Panc1 (cell line): ENCODE measurements around the gene HMG20B. TPM values are rescaled to one million over a fixed set of nuclear protein-coding genes. Genes with fewer than 3 reads are reported as not detected.

Source experiments
- ATAC-seq: fragments of 200-7000 bp; cut with Tn5 transposase; 2 replicates; pipeline ENCODE4 v1.9.1; 2020; ENCODE audit warnings: mild to moderate bottlenecking, moderate library complexity
- BruUV-seq: library from RNA; stranded (reverse); fragments of 400-500 nt; replicated peaks from 2 replicates; lab custom pipeline; 2021; lab: Mats Ljungman, UMichigan
- CTCF ChIA-PET: fragments of 300-600 bp; sonication (Branson Sonifier 250); formaldehyde crosslinking; loops from one replicate; lab custom pipeline; 2022; ENCODE audit warnings: antibody characterized with exemption; lab: Charles Lee
- POLR2A ChIA-PET: fragments of 300-600 bp; sonication (Branson Sonifier 250); formaldehyde crosslinking; loops from one replicate; lab custom pipeline; 2022; ENCODE audit warnings: antibody characterized with exemption; lab: Charles Lee
- DNase-seq: peaks from one replicate; pipeline ENCODE4 v3.0.0-alpha.2; 2010; ENCODE audit warnings: low read depth, low spot score
- H3K27ac ChIP-seq: 2 replicates; pipeline ENCODE4 v1.5.1; 2011; ENCODE audit warnings: mild to moderate bottlenecking, low read length, inconsistent platforms
- H3K27me3 ChIP-seq: fragments of 200-500 bp; sonication (Bioruptor generic); 2 replicates; pipeline ENCODE4 v1.6.0; 2014; ENCODE audit warnings: low read length, inconsistent platforms; ENCODE audit not compliant: control insufficient read depth, insufficient read depth
- H3K36me3 ChIP-seq: fragments of 200-500 bp; sonication (Bioruptor generic); 2 replicates; pipeline ENCODE4 v1.5.1; 2014; ENCODE audit warnings: inconsistent platforms, mild to moderate bottlenecking, low read length, moderate library complexity; ENCODE audit not compliant: control insufficient read depth, insufficient read depth
- H3K4me1 ChIP-seq: 2 replicates; pipeline ENCODE4 v1.5.1; 2011; ENCODE audit warnings: inconsistent platforms, mild to moderate bottlenecking, low read length, moderate library complexity; ENCODE audit not compliant: control insufficient read depth, insufficient read depth
- H3K4me3 ChIP-seq, 2 experiments: 2 replicates each; pipeline ENCODE4 v1.5.1; 2011 to 2012; ENCODE audit warnings: low read depth in 2 of 2, low read length in 2 of 2, mild to moderate bottlenecking in 2 of 2, inconsistent platforms in 1 of 2, moderate library complexity in 1 of 2
- H3K9me3 ChIP-seq: fragments of 200-500 bp; sonication (Bioruptor generic); 2 replicates; pipeline ENCODE4 v1.5.1; 2014; ENCODE audit warnings: low read depth, mild to moderate bottlenecking, inconsistent platforms, low read length, moderate library complexity; ENCODE audit not compliant: control insufficient read depth, insufficient read depth
- CTCF ChIP-seq: fragments of 450-650 bp; IDR thresholded peaks from 2 replicates; pipeline ENCODE4 v1.5.1; 2017; ENCODE audit warnings: mild to moderate bottlenecking
- POLR2AphosphoS5 ChIP-seq: IDR thresholded peaks from 2 replicates; pipeline ENCODE4 v1.6.1; 2012; ENCODE audit warnings: mild to moderate bottlenecking, low read depth, low read length, moderate library complexity
- REST ChIP-seq, 2 experiments: IDR thresholded peaks; 2 replicates each; pipeline ENCODE4 v1.6.1; 2011 to 2012; ENCODE audit warnings: low read depth in 2 of 2, control low read depth in 1 of 2, low read length in 1 of 2, mild to moderate bottlenecking in 1 of 2, moderate library complexity in 1 of 2; ENCODE audit not compliant: insufficient read depth in 1 of 2
- SIN3A ChIP-seq: IDR thresholded peaks from 2 replicates; pipeline ENCODE4 v1.6.1; 2012; ENCODE audit warnings: low read depth, mild to moderate bottlenecking, low read length, moderate library complexity, borderline replicate concordance; ENCODE audit not compliant: insufficient read depth
- TCF7L2 ChIP-seq: IDR thresholded peaks from 2 replicates; pipeline ENCODE4 v1.6.1; 2011; ENCODE audit warnings: mild to moderate bottlenecking, low read depth, low read length, inconsistent platforms
- in situ Hi-C: cut with HindIII; loops from 2 replicates; pipeline ENCODE4 v1.10.0; 2016; ENCODE audit warnings: low sequenced_read_pairs, low pct_unique_long_range_greater_than_20kb
- intact Hi-C: fragments of 100-400 bp; cut with micrococcal nuclease; formaldehyde crosslinking; loops from one replicate; pipeline ENCODE4 v1.10.0; 2022; ENCODE audit not compliant: unreplicated experiment
- total RNA-seq: library from RNA; stranded (reverse); gene quantifications from one replicate; pipeline ENCODE4 v1.2.1, GENCODE V29; 2021; ENCODE audit not compliant: unreplicated experiment

HMG20B gene
- total RNA-seq, 1 experiment from 2014 or later = 74.7 TPM

- TF ChIP-seq SIN3A (0 out of 2 replicates have a peak, but pooled peaks have one; percentile 39), REST (IDR thresholded peaks at IDR 0.05; ENCODE audit: insufficient read depth in 1 of 2, low read depth in 2 of 2, low read length in 1 of 2) (no peak)
- ATAC-seq (peak; percentile 37), DNase-seq (no peak)
- Histone ChIP-seq H3K27ac (peak overlapping the region; percentile 76), H3K4me1 (peaks cover 4% of the 10 kb centered on the region; the same call in 1 of the 2 replicates), H3K36me3 (peaks cover 4% of the 10 kb centered on the region; the same call in 1 of the 2 replicates), H3K27me3 (no peaks in the 10 kb centered on the region), H3K4me3 (peak overlapping the region; percentile 74 to 82), H3K9me3 (no peaks in the 10 kb centered on the region)
- in situ Hi-C loops = no loop called here
- CTCF ChIA-PET = no interaction called here
- POLR2A ChIA-PET = no interaction called here
- intact Hi-C loops = no loop called here
- no TSS peak for BruUV-seq
These were observed 566 bp downstream of the HMG20B start for GRCh38 chr19:3573162-3573857.

GRCh38 chr19:3573858-3574637 is 1.3 kb downstream of the HMG20B start:
- H3K4me3 ChIP-seq = peak overlapping the region; percentile 74 to 82
- BruUV-seq = no TSS peak
- ChIA-PET POLR2A (no interaction called here), CTCF (no interaction called here)
- ATAC-seq (peak; percentile 69), DNase-seq (peak; percentile 55)
- intact Hi-C loops (no loop called here), in situ Hi-C loops (no loop called here)
- H3K4me1 ChIP-seq = peaks cover 4% of the 10 kb centered on the region; the same call in 1 of the 2 replicates
- TF ChIP-seq POLR2AphosphoS5 = no peak
- TF ChIP-seq SIN3A = no peak
- TF ChIP-seq TCF7L2 = no peak
- TF ChIP-seq REST (IDR thresholded peaks at IDR 0.05; ENCODE audit: insufficient read depth in 1 of 2, low read depth in 2 of 2, low read length in 1 of 2) = no peak
- no peak for TF ChIP-seq CTCF
- no peaks in the 10 kb centered on the region for H3K27me3 ChIP-seq
- H3K9me3 ChIP-seq = no peaks in the 10 kb centered on the region
- peaks cover 4% of the 10 kb centered on the region; the same call in 1 of the 2 replicates for H3K36me3 ChIP-seq
- no peak overlapping the region for H3K27ac ChIP-seq
